ENCODE measurements around the gene MYCBP2.
A peak's percentile ranks its signal among the peaks of the same experiment; 100 is the strongest.
"Not testable (repeated sequence)": the region's sequence is repeated elsewhere in the genome, so short reads cannot be mapped to it uniquely, and the experiment has no call there.

Gene MYCBP2

DNA sequence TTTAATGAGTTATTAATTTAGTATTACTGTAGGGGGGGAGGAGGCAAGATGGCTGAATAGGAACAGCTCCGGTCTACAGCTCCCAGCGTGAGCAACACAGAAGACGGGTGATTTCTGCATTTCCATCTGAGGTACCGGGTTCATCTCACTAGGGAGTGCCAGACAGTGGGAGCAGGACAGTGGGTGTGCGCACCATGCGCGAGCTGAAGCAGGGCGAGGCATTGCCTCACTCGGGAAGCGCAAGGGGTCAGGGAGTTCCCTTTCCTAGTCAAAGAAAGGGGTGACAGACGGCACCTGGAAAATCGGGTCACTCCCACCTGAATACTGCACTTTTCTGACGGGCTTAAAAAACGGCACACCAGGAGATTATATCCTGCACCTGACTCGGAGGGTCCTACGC lies 127.9 kb downstream of the MYCBP2 start:
- DNase-seq: not testable (repeated sequence)

DNA sequence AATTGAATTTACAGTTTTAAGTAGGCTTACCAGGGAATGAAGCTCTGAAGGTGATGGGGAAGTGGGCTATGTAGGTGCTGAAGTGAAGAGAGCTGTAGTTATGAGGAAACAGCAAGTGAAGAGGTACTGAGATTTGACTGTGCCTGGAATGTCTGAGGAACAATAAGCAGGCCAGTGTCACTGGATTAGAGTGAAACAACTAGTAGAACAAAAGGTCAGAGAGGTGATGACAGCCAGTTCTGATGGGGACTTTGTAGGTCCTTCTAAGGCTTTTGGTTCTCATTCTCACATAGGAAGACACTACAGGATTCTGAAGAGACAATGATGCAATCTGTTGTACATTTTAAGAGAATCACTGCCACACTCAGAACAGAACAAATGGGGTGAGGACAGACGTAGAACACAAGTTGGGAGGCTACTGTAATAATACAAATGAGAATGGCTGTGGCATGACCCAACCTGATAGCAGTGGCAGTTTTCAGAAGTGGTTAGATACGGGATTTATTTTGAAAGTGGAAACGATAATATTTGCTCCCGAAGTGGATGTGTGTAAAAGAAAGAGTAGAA lies 130.8 kb downstream of the MYCBP2 start:
- DNase-seq: no peak

- DNase-seq: no peak
Measured at GRCh38 chr13:77190349-77190958, 136.4 kb downstream of the MYCBP2 start.

DNA sequence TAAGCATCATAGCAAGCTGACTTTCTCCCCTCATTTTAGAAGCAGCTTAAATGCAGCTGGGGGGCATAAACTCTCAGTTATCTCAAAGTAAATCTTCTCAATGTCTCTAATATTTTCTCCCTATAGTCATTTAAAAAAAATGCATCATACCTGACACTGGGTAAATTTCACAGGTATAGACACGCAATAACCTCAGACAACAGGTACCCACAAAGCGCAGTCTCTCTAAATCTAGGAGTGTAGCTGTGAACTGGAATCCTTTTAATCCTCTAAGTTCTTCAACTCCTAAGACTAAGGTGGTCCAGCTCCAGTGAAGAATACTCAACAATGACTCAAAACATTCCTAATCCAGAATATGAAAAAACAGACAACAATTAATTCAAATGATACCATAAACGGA lies 141.2 kb downstream of the MYCBP2 start:
- no peak for DNase-seq

- DNase-seq: peak; percentile 64
Measured at GRCh38 chr13:77184455-77184854, 142.4 kb downstream of the MYCBP2 start.

GRCh38 chr13:77180011-77180410 lies 146.9 kb downstream of the MYCBP2 start:
- no peak for DNase-seq

GRCh38 chr13:77177646-77178045 lies 149.2 kb downstream of the MYCBP2 start:
- DNase-seq: no peak

- no peak for DNase-seq
Measured at GRCh38 chr13:77176350-77176749, 150.5 kb downstream of the MYCBP2 start.

DNA sequence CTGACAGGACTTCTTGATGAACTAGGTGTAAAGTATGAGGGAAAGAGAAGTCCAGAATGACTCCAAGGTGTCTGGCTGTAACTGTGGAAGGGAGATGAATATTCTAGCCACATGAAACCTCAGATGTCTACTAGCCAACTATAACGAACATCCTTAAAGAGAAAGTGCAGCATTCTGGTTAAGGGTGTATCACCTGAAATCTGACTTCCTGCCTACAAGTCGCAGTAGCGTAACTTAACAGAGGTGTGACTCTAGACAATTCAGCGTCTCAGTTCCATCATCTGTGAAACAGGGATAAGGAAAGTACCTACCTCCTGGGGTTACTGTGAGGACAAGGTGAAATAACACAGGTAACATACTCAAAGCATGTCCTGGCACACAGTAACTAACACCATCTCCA lies 154.2 kb downstream of the MYCBP2 start:
- DNase-seq: no peak

- DNase-seq: no peak
Measured at GRCh38 chr13:77171451-77171850, 155.4 kb downstream of the MYCBP2 start.

DNA sequence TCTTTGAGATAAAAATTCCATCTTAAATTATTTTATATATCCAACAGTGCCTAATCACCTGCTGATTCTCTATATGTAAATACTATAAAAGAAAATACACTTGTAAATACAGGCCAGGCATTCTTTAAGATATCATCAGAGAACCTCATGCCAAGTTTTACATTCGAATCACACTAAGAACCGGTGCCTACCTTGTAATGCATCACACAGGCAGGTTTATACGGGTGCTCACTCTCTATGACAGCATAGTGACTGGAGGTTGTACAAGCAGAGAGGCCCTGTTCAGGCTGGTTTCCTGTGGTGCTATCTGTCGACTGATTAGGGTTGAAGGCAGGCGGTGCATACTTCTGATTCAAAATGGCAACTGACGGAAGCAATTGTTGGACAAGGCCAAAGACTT lies 158.7 kb downstream of the MYCBP2 start:
- no peak for DNase-seq

GRCh38 chr13:77150651-77151050 lies 176.2 kb downstream of the MYCBP2 start:
- no peak for DNase-seq

GRCh38 chr13:77143431-77143830 lies 183.5 kb downstream of the MYCBP2 start:
- DNase-seq: no peak

- no peak for DNase-seq
Measured at GRCh38 chr13:77139306-77139705, 187.6 kb downstream of the MYCBP2 start.

- no peak for DNase-seq
Measured at GRCh38 chr13:77138813-77139212, 188.1 kb downstream of the MYCBP2 start.

DNA sequence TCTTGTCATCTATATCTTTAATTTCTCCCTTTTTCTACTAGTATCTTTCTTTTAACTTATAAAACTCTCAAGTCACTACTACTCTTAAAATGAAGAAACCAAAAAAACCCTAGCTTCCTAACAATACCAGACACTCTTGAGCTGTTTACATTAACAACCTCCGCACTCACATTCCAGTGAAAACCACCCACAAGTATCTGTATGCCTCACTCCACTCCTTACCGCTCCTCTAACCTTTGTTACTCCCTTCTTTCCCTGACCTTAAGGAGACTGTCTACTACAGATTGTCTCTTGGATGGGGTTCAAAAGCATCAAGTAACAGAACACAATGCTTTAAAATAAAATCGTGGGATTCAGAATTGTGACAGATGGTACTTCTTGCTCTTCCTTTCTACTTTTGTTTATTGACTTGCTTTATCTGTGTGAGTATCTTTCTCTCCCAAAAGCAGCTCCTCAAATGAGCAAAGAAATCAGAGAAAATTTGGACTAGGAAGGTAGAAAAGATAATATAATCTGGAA lies 189.9 kb downstream of the MYCBP2 start:
- no peak for DNase-seq

- DNase-seq: no peak
Measured at GRCh38 chr13:77124423-77124822, 202.5 kb downstream of the MYCBP2 start.

GRCh38 chr13:77118134-77118533 lies 208.8 kb downstream of the MYCBP2 start:
- no peak for DNase-seq

DNA sequence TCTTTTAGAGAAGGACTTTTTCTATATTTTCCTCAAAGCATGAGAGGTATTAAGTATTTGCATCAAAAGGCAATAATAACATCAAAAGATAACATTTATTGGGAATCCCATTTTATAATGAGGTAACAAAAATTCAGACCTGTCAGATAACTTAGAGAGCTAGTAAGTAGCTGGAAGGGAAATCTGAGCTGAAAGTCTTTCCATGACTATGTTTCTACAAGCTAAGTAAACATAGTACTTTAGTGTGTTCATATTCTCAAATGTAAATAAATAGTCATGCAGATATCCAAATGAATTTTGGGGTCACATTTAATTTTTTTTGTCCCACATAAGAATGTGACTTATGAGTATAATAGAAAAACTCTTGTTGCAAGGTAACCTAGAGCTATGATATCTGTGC lies 212.6 kb downstream of the MYCBP2 start:
- DNase-seq: no peak

- no peak for DNase-seq
Measured at GRCh38 chr13:77113496-77113895, 213.4 kb downstream of the MYCBP2 start.

GRCh38 chr13:77105051-77105450 lies 221.8 kb downstream of the MYCBP2 start:
- no peak for DNase-seq

DNA sequence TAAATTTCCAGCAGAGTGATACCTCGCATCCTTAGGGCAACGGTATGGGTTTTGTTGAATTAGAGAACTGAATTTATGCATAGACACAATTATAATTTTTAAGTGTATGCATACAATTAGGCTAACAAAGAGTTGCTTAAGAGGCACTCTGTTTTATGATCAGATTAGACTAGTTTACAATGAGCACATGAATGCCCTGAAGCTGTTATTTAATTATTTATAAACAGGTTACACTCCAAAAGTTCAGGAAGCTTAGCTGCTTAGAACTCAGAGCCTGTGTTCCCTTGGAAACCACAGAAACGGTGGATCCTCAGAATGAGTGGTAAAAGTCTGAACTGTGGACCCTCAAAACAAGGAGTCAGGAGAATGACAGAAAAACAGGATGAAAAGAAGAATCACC lies 227.5 kb downstream of the MYCBP2 start:
- DNase-seq: no peak

- DNase-seq: no peak
Measured at GRCh38 chr13:77095288-77095687, 231.6 kb downstream of the MYCBP2 start.

DNA sequence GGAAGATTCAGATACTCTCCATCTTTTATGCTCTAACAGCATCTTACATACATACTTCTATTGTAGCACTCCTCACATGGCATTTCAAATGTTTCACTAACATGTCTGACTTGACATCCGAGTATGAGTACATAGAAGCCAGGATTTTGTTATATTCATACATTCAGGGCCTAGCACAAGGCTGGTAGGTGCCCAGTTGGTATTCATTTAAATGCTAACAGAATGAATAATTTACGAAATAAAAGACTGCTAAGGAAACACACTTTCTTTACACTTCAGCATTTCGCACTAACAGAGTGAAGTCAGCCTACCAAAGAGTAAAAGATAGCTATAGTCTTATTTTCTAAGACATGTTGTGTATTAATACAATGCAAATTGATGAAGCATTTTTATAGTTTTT lies 232.1 kb downstream of the MYCBP2 start:
- DNase-seq: no peak

DNA sequence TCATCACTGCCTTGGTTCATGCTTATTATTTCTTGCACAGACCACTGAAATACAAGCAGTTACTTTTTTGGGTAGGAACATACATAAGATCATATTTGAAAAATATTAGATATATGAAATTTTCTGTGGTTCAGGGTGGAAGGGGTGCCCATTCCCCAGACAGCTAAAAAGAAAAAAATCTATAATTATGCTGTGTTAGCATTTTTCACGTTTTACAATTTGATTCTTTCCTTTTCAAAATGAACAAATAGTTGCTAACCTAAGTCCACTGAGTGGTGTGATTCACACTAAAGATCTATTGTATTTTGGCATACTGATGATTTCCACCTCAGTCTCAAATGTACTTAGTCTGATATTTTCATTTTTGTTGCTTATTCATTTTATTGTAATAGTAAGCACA lies 233.2 kb downstream of the MYCBP2 start:
- DNase-seq: no peak

All from activated CD4-positive, alpha-beta T cell treated with anti-CD3 and anti-CD28 coated beads for 48 hours (primary cell).